OCI-LY1 (cell line): ENCODE results near the gene GGN.
"Not testable (repeated sequence)": the region's sequence is repeated elsewhere in the genome, so short reads cannot be mapped to it uniquely, and the experiment has no call there.

Experiments
- EZH2 ChIP-seq: fragments of 200-600 bp; sonication (generic), shearing (Covaris generic); IDR thresholded peaks from 2 replicates; pipeline ENCODE4 v1.8.0; 2017; ENCODE audit warnings: borderline replicate concordance, mixed run types, mild to moderate bottlenecking, antibody characterized with exemption, low read length, moderate library complexity, mixed read lengths
- TF ChIP-seq, protein P1 (sequence below): fragments of 200-600 bp; sonication (generic), shearing (Covaris generic); IDR thresholded peaks from 2 replicates; pipeline ENCODE4 v1.5.1; 2017; ENCODE audit warnings: mild to moderate bottlenecking, antibody characterized with exemption, low read length, moderate library complexity, mixed read lengths

DNA sequence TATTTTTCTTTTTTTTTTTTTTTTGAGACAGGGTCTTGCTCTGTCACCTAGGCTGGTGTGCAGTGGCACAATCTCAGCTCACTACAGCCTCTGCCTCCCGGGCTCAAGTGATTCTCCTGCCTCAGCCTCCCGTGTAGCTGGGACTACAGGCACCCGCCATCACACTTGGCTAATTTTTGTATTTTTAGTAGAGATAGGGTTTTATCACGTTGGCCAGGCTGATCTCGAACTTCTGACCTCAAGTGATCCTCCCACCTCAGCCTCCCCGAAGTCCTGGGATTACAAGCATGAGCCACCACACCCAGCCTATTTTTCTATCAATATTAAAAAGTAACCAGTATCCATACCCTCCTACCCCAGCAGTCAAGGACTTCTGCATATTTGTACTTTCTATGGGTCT is 22.6 kb upstream of the GGN start:
- TF ChIP-seq, protein P1, sequence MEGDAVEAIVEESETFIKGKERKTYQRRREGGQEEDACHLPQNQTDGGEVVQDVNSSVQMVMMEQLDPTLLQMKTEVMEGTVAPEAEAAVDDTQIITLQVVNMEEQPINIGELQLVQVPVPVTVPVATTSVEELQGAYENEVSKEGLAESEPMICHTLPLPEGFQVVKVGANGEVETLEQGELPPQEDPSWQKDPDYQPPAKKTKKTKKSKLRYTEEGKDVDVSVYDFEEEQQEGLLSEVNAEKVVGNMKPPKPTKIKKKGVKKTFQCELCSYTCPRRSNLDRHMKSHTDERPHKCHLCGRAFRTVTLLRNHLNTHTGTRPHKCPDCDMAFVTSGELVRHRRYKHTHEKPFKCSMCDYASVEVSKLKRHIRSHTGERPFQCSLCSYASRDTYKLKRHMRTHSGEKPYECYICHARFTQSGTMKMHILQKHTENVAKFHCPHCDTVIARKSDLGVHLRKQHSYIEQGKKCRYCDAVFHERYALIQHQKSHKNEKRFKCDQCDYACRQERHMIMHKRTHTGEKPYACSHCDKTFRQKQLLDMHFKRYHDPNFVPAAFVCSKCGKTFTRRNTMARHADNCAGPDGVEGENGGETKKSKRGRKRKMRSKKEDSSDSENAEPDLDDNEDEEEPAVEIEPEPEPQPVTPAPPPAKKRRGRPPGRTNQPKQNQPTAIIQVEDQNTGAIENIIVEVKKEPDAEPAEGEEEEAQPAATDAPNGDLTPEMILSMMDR: not testable (repeated sequence)
- not testable (repeated sequence) for TF ChIP-seq EZH2
